CD14-positive monocyte (primary cell): ENCODE results near the gene NUBPL. TPM values are rescaled to one million over a fixed set of nuclear protein-coding genes. Genes with fewer than 3 reads are reported as not detected.

ENCODE experiments used
- DNase-seq, 3 donors: peaks; one replicate each; pipeline ENCODE4 v3.0.0-alpha.2; 2011 to 2022
- H2AFZ ChIP-seq: 2 replicates; pipeline ENCODE4 v1.6.0; 2012; ENCODE audit warnings: mild to moderate bottlenecking, low read depth, low read length, inconsistent platforms; ENCODE audit not compliant: insufficient read depth, poor library complexity, severe bottlenecking
- H3K27ac ChIP-seq, 2 donors: 1 replicate in 1 of 2; 2 replicates in 1 of 2; pipeline ENCODE4 v1.5.1; 2012 to 2013; ENCODE audit warnings: low read length in 2 of 2, control low read depth in 1 of 2, inconsistent platforms in 1 of 2, low read depth in 1 of 2, mild to moderate bottlenecking in 1 of 2
- H3K27me3 ChIP-seq, 2 donors: one replicate each; pipeline versions ENCODE4 v1.6.0 to v1.6.1; 2011 to 2013; ENCODE audit warnings: low read length in 2 of 2; ENCODE audit not compliant: control insufficient read depth in 2 of 2, insufficient read depth in 2 of 2
- H3K36me3 ChIP-seq, 2 donors: replicated peaks in 1 of 2; 1 replicate in 1 of 2; 2 replicates in 1 of 2; pipeline versions ENCODE4 v1.5.1 to v1.6.1; 2012 to 2013; ENCODE audit warnings: low read length in 2 of 2, control low read depth in 1 of 2, inconsistent platforms in 1 of 2, mild to moderate bottlenecking in 1 of 2; ENCODE audit not compliant: insufficient read depth in 2 of 2, control insufficient read depth in 1 of 2
- H3K4me1 ChIP-seq, 2 donors: 1 replicate in 1 of 2; 2 replicates in 1 of 2; pipeline versions ENCODE4 v1.5.1 to v1.6.1; 2012 to 2013; ENCODE audit warnings: low read length in 2 of 2, control low read depth in 1 of 2, inconsistent platforms in 1 of 2, mild to moderate bottlenecking in 1 of 2, moderate library complexity in 1 of 2; ENCODE audit not compliant: insufficient read depth in 2 of 2, control insufficient read depth in 1 of 2
- H3K4me2 ChIP-seq: replicated peaks from 2 replicates; pipeline ENCODE3; 2012; ENCODE audit warnings: low read length, moderate library complexity, mild to moderate bottlenecking; ENCODE audit not compliant: poor library complexity, severe bottlenecking; ENCODE audit errors: extremely low read depth
- H3K4me3 ChIP-seq, 3 experiments: fragments of 200-600 bp in 1 of 3; sonication (generic) in 1 of 3; replicated peaks in 1 of 3; 1 replicate in 2 of 3; 2 replicates in 1 of 3; pipeline ENCODE4 v1.5.1; 2011 to 2013; ENCODE audit warnings: low read length in 3 of 3, mild to moderate bottlenecking in 3 of 3, control low read depth in 2 of 3, low read depth in 2 of 3, inconsistent platforms in 1 of 3, moderate library complexity in 1 of 3
- H3K79me2 ChIP-seq: 2 replicates; pipeline ENCODE4 v1.6.0; 2012; ENCODE audit warnings: mild to moderate bottlenecking, control low read depth, inconsistent platforms, low read length, moderate library complexity; ENCODE audit not compliant: insufficient read depth
- H3K9ac ChIP-seq: 2 replicates; pipeline ENCODE4 v1.6.0; 2017; ENCODE audit warnings: low read length, mild to moderate bottlenecking; ENCODE audit not compliant: insufficient read depth, poor library complexity, severe bottlenecking
- H3K9me3 ChIP-seq, 2 donors: replicated peaks in 1 of 2; 1 replicate in 1 of 2; 2 replicates in 1 of 2; pipeline versions ENCODE4 v1.5.1 to v1.6.1; 2012 to 2013; ENCODE audit warnings: low read length in 2 of 2, control low read depth in 1 of 2; ENCODE audit not compliant: control insufficient read depth in 1 of 2, insufficient read depth in 1 of 2
- H4K20me1 ChIP-seq: 2 replicates; pipeline ENCODE4 v1.6.0; 2012; ENCODE audit warnings: mild to moderate bottlenecking, low read length, control low read depth, moderate library complexity; ENCODE audit not compliant: insufficient read depth
- H3K27ac Mint-ChIP-seq, 7 donors: one replicate each; pipeline ENCODE4 v1.8.0; 2020; ENCODE audit warnings: mild to moderate bottlenecking in 7 of 7, mixed read lengths in 7 of 7, moderate library complexity in 6 of 7, inconsistent platforms in 2 of 7
- H3K27me3 Mint-ChIP-seq, 3 donors: one replicate each; pipeline ENCODE4 v1.8.0; 2021 to 2022; ENCODE audit warnings: low read depth in 3 of 3, mild to moderate bottlenecking in 3 of 3, mixed read lengths in 3 of 3, moderate library complexity in 3 of 3, inconsistent platforms in 1 of 3
- H3K36me3 Mint-ChIP-seq, 2 donors: one replicate each; pipeline ENCODE4 v1.8.0; 2020; ENCODE audit warnings: mixed read lengths in 2 of 2, inconsistent platforms in 1 of 2, mild to moderate bottlenecking in 1 of 2
- H3K4me1 Mint-ChIP-seq: one replicate; pipeline ENCODE4 v1.8.0; 2020; ENCODE audit warnings: mild to moderate bottlenecking, mixed read lengths
- H3K4me3 Mint-ChIP-seq, 2 donors: one replicate each; pipeline ENCODE4 v1.8.0; 2020; ENCODE audit warnings: mild to moderate bottlenecking in 2 of 2, mixed read lengths in 2 of 2, moderate library complexity in 1 of 2
- H3K9me3 Mint-ChIP-seq, 7 donors: one replicate each; pipeline ENCODE4 v1.8.0; 2020 to 2022; ENCODE audit warnings: mixed read lengths in 7 of 7, mild to moderate bottlenecking in 6 of 7, moderate library complexity in 6 of 7, inconsistent platforms in 2 of 7
- CTCF ChIP-seq: fragments of 200-600 bp; IDR thresholded peaks from one replicate; pipeline ENCODE4 v1.8.0; 2022; ENCODE audit warnings: antibody characterized with exemption, mild to moderate bottlenecking
- WGBS: methylation state at CpG from one replicate; pipeline ENCODE4 v1.1.5; 2013; ENCODE audit warnings: missing lambda C conversion rate; ENCODE audit not compliant: insufficient coverage; 5-methylcytosine and 5-hydroxymethylcytosine counted together
- intact Hi-C, 2 donors: fragments of 100-400 bp; cut with micrococcal nuclease; formaldehyde crosslinking; loops; one replicate each; pipeline versions ENCODE4 v1.15.0 to v1.15.1; 2023
- polyA plus RNA-seq, 3 donors: library from polyadenylated mRNA; depleted of rRNA in 1 of 3; unstranded in 2 of 3; stranded (reverse) in 1 of 3; fragments of 300-500 nt in 2 of 3; fragments of >200 nt in 1 of 3; fragmentation: Illumina TruSeq in 2 of 3; gene quantifications; 1 replicate in 2 of 3; 2 replicates in 1 of 3; pipeline ENCODE4 v1.2.3, GENCODE V29; 2012 to 2021

NUBPL gene
- polyA plus RNA-seq, 3 donors, result 0.75 to 2.4 (median 2.3) TPM

GRCh38 chr14:31781578-31781977 lies 220.4 kb downstream of the NUBPL start:
- WGBS, result no CpG with 5 or more reads among the region's 1 CpG
- no peak for TF ChIP-seq CTCF
- H3K36me3 Mint-ChIP-seq, result no peaks in the 10 kb centered on the region
- Histone ChIP-seq H3K4me1 (no peaks in the 10 kb centered on the region), H3K27ac (no peak overlapping the region), H2AFZ (no peak overlapping the region), H3K4me3 (no peak overlapping the region), H3K4me2 (no peak overlapping the region), H3K9ac (no peak overlapping the region), H3K27me3 (no peaks in the 10 kb centered on the region), H3K79me2 (no peaks in the 10 kb centered on the region), H3K9me3 (peaks cover 26 to 31% of the 10 kb centered on the region in 2 donors), H3K36me3 (no peaks in the 10 kb centered on the region), H4K20me1 (no peaks in the 10 kb centered on the region)
- no peaks in the 10 kb centered on the region for H3K4me1 Mint-ChIP-seq
- H3K9me3 Mint-ChIP-seq, result peaks cover 11 to 41% (median 25%) of the 10 kb centered on the region in 7 donors
- H3K4me3 Mint-ChIP-seq, result no peak overlapping the region
- no peaks in the 10 kb centered on the region for H3K27me3 Mint-ChIP-seq
- no peak for DNase-seq
- H3K27ac Mint-ChIP-seq, result no peak overlapping the region
- intact Hi-C loops, result no loop called here

GRCh38 chr14:31785574-31785973 lies 224.4 kb downstream of the NUBPL start:
- no peak overlapping the region for H3K27ac ChIP-seq
- Mint-ChIP-seq H3K36me3 (no peaks in the 10 kb centered on the region), H3K4me1 (no peaks in the 10 kb centered on the region), H3K27ac (no peak overlapping the region), H3K9me3 (peaks cover 6 to 30% (median 16%) of the 10 kb centered on the region in 7 donors), H3K27me3 (no peaks in the 10 kb centered on the region), H3K4me3 (no peak overlapping the region)
- DNase-seq, result no peak
- no peaks in the 10 kb centered on the region for H3K4me1 ChIP-seq
- no peaks in the 10 kb centered on the region for H4K20me1 ChIP-seq
- H3K4me3 ChIP-seq, result no peak overlapping the region
- TF ChIP-seq CTCF, result no peak
- no peak overlapping the region for H3K9ac ChIP-seq
- no peak overlapping the region for H3K4me2 ChIP-seq
- no peak overlapping the region for H2AFZ ChIP-seq
- no peaks in the 10 kb centered on the region for H3K79me2 ChIP-seq
- no CpG with 5 or more reads among the region's 1 CpG for WGBS
- peaks cover 14 to 16% of the 10 kb centered on the region in 2 donors for H3K9me3 ChIP-seq
- no peaks in the 10 kb centered on the region for H3K36me3 ChIP-seq
- intact Hi-C loops, result no loop called here
- no peaks in the 10 kb centered on the region for H3K27me3 ChIP-seq
